Left cardiac atrium (tissue), 4 donors: ENCODE results near the gene PLS1. TPM values are rescaled to one million over a fixed set of nuclear protein-coding genes. Genes with fewer than 3 reads are reported as not detected.
"Not testable (repeated sequence)": the region's sequence is repeated elsewhere in the genome, so short reads cannot be mapped to it uniquely, and the experiment has no call there.

ENCODE experiments used
- ATAC-seq, 2 donors: fragments of 200-7000 bp; cut with Tn5 transposase; one replicate each; pipeline ENCODE4 v1.9.1; 2020; ENCODE audit warnings: mild to moderate bottlenecking in 2 of 2, moderate library complexity in 2 of 2
- DNase-seq: peaks from one replicate; pipeline ENCODE4 v3.0.0-alpha.2; 2020
- intact Hi-C, 2 donors: fragments of 100-400 bp; cut with DNase I; formaldehyde crosslinking; loops; one replicate each; pipeline versions ENCODE4 v1.14.1 to v1.15.1; 2022 to 2023
- total RNA-seq, 2 donors: library from RNA; stranded (reverse); fragmentation: NEBNext Ultra II Directional; extraction: Animal tissue kit (Norgen Biotek cat#: 25700); gene quantifications; one replicate each; pipeline ENCODE4 v1.2.1, GENCODE V29; 2021
- donor health status: DM: no; HTN: yes; CAD: no.
- donor health status: DM: no; HTN: yes; CAD: no; lungs with severe emphysema.
- donor health status: DM: yes; HTN: yes; CAD: no.
- donor health status: Dilated cardiomyopathy.

The PLS1 gene
- total RNA-seq, 2 donors from 2014 or later = 1.5 to 2.9 TPM

- no peak for DNase-seq
- ATAC-seq = no peak
- intact Hi-C loops = loop anchor here in 1 of 2 donors (10.0 kb wide), 1 partner anchor 273 kb away; the partner anchor contains the start of gene U2SURP
These were observed 135.9 kb downstream of the PLS1 start for GRCh38 chr3:142732066-142732465.

GRCh38 chr3:142734834-142735233, 138.6 kb downstream of the PLS1 start:
- intact Hi-C loops = loop anchor here in 1 of 2 donors (10.0 kb wide), 1 partner anchor 270 kb away; the partner anchor contains the start of gene U2SURP
- no peak for ATAC-seq
- DNase-seq = no peak

- ATAC-seq (peak; percentile 50 to 54), DNase-seq (no peak)
- intact Hi-C loops = loop anchor here in 1 of 2 donors (10.0 kb wide), 1 partner anchor 269 kb away; the partner anchor contains the start of gene U2SURP
These were observed 139.3 kb downstream of the PLS1 start for GRCh38 chr3:142735462-142735861.

- intact Hi-C loops = loop anchor here in 1 of 2 donors (10.0 kb wide), 1 partner anchor 266 kb away; the partner anchor contains the start of gene U2SURP
- DNase-seq (no peak), ATAC-seq (no peak)
These were observed 142.2 kb downstream of the PLS1 start for GRCh38 chr3:142738396-142738795.

- ATAC-seq = no peak
- no peak for DNase-seq
- intact Hi-C loops = no loop called here
These were observed 150.5 kb downstream of the PLS1 start for GRCh38 chr3:142746646-142747045.

GRCh38 chr3:142750531-142750930, 154.3 kb downstream of the PLS1 start:
- intact Hi-C loops, DNase-seq, ATAC-seq: not testable (repeated sequence)

GRCh38 chr3:142752605-142753004, 156.4 kb downstream of the PLS1 start:
- ATAC-seq, intact Hi-C loops, DNase-seq: not testable (repeated sequence)

GRCh38 chr3:142754494-142754893, 158.3 kb downstream of the PLS1 start:
- intact Hi-C loops = no loop called here
- DNase-seq (no peak), ATAC-seq (no peak)

Other genes starting within 250 kb of the PLS1 start
- 10 to 100 TPM; 16.9 to 21.8 TPM for gene XRN1, start 148.4 kb upstream of the PLS1 start, total RNA-seq
- 10 to 100 TPM in 1 of 2 donors, 1 to 10 TPM in 1; 9.7 to 12.5 TPM for gene ATR, start 17.7 kb upstream of the PLS1 start, total RNA-seq
- gene TRPC1, start 127.6 kb downstream of the PLS1 start, total RNA-seq = 10 to 100 TPM; 12.2 to 18.6 TPM